Activated CD8-positive, alpha-beta memory T cell treated with anti-CD3 and anti-CD28 coated beads, Interleukin-2, amount 50 U/mL, for 24 hours (primary cell): ENCODE measurements around the gene ZNF175.

ENCODE experiments used
- DNase-seq: peaks from one replicate; pipeline ENCODE4 v3.0.0-alpha.2; 2020; ENCODE audit errors: extremely low read depth

The ZNF175 gene

DNA sequence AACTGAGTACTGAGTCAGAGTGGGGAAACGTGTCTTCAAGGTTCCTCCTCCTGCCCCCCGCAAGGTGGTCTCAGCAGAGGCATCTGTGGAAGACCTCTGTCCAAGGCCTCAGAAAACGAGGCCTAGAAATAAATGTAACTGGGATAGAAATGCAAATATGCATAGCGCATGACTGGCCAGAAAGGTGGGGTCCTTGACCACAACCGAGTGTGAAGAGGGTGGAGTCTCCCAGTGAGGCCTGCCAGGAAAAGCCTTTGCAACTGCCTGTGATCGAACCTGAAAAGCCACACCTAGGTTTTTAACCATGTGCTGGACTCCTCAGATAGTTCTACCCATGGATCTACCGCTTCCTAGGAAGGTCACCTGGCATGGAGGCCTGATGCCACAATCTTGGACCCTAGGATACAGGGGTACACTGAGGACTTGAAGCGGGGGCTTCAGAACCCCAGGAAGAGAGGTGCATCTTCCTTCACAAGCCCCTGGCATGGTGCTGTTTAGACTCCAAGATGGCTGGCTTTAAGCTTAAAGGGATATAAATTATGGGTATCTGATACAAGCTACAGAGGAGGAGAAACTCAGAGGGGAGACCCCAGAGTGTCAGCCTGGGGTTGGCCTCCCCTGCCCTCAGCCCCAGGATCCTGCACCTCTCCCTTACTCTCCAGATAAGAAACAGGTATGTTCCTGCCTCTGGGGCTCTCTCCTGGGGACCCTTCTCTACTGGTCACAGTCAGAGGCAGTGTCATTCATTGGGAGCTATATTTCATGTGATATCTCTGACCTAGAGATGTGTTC is 21.4 kb upstream of the ZNF175 start:
- DNase-seq: no peak

DNA sequence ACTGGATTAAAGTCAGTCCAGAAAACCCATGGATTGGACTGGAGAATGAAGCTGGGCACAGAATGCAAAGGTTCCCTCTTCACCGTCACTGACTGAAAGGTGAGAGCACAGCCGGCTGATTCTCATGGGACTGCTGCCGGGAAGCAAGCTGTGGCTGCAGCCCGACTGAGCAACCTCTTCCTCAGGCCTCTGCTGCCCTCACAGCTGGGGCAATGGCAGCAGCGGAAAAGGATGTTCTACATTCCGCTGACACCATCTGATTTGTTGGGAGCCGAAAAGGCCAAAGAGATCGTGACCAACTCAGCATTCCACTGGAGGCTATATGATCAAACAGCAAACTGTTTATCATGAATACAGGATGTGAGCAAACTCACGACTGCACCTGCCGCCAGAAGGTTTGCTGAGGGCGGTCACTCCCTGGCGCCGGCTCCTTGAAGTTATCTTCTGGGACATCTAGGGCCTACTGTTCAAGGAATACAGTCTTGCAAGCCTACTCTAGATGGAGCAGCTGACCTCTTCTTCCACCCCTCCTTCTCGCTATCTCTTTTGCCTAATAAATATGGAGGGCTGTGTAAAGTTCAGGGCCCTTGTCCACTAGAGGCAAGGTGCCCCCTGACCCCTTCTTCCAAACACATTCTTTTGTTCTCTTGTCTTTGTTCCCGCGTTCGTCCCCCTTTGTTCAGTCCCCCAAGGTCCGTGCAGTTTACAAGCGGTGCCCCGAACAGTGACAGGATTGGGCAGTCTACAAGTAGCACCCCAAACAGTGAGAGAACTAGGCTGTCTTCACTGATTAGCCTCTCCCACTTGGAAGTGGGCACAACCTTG is 20.0 kb upstream of the ZNF175 start:
- no peak for DNase-seq

DNA sequence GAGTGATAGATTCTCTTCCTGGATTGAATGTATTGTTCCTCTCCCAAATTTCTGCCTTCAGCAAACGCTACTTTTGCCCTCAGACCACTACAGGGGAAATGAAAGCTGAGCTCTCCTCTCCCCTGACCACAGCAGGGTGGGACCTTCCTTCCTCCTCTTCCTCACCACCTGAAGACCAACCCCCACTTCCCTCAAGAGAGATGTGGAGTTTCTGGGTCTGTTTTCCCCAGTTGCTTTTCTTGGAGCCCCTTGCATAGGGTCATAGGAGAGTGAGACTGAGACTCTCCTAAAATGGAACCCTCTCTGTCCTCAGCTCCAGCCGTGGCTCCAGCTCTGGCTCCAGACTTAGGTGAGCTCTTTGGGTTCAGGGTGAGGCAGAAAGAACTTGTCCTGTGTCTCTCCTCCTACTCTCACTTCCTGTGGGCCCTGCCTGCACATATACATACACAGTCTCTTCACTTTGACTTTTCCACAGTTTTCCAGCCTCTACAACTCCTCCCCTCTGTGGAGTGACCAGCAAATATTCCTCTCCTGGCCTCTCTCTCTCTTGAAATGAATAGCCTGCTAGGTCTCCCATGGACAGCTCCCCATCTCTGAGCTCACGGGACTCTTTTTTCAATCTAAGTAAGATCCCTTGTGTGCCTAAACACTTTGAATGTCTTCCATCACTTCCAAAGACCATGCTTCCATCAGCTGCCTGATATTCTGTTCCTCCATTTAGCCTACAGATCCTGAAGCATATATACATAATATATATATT is 19.2 kb upstream of the ZNF175 start:
- DNase-seq: no peak

DNA sequence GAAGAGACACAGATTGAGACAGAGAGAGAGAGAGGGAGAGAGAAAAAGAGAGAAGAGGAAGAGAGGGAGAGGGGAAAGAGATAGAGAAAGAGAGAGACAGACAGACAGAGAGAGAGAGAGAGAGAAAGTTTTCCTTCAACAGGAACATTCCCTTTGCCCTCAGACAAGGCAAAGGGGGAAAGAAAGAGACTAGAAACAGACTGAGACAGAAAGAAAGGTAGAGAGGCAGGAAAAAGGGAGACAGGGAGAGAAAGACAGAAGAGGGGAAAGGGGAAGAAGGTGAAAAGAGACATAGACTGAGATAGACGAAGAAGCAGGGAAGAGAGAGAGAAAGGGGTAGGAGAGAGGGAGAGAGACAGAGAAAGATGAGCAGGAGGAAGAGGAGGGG is 18.5 kb upstream of the ZNF175 start:
- no peak for DNase-seq

DNA sequence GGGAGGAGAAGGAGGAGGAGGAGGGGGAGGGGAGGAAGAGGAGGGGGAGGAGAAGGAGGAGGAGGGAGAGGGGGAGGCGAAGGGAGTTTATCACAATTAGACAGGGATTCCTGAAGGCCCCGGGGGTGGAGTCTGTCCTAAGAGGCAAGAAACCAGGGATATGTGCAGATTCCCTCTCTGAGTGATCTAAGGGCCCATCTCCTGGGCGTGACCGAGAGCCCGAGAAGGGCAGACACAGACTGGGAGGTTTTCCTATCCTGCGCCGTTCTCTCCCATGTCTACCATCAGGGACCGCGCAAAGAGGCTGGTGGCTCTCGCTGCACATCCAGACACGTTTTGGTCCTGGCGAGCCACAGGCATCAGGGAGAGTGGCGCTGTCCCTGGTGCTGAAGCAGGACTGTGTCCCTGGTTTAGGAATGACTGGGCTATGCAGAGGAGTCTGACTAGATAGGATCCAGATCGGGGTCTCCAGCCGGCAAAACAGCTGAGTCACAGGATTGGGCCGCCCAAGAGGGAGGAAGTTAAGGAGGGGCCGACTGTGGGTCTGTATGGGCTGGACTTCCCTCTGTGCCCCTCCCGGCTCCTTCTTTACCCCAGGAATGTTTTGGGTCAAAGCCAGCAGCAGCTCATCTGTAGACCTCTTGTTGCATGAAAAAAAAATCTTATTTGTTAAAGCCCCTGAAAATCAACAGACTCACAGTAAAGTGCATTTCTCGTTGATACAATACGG is 17.9 kb upstream of the ZNF175 start:
- no peak for DNase-seq

DNA sequence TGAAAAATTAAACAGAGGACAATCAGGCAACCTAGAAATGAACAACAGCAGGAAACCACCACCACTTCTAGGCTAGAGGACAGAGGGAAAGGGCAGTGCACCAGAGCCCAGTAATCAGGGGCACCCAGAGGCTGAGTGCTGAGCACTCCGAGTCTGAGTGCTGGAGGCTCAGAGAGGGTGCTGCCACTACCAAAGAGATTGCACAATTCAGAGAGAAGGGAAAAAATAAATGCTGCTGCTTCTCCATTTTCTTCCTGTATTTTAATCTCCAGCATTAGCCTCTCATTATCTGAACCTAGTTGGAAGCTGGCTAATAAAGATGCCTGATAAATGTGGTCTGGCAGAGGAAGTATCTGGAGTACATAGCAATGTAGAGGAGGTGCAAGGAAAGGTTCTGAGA is 11.8 kb upstream of the ZNF175 start:
- DNase-seq: no peak

DNA sequence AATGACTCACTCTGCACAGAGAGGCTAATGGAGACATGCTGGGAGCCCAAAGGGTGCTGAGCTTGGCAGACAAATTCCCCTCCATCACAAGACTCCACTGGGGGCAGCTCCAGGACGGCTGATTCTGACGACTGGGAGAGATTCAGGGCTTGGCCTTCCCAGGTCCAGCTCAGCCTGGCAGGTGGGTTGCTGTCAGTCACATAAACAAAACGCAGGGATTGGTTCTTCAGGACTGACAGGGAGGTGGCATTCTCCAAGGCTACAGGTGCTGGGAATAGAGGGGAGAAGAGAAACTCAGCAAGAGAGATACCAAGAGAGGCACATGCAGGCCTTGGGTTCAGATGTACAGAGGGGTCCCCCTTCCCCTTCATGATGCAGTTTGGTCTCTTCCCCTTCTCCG is 10.7 kb upstream of the ZNF175 start:
- no peak for DNase-seq

DNA sequence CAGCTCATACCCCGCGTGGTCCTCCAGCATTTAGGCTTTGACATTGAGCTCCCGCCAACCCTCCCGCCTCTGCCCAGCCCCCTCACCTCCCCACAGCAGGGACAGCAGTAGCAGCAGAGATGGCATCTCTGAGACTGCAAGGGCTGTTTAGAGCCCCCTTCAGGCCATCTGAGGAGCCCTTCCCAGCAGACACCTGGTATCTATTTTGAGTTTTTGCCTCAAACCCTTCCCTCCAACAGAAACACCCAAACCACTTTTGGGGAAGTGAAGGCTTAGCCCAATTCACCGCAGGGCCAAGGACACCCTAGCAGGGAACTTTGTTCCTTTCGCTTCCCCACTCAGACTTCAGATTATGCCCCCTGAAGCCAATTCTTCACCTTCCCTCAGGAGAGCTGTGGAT is 6.3 kb upstream of the ZNF175 start:
- no peak for DNase-seq

DNA sequence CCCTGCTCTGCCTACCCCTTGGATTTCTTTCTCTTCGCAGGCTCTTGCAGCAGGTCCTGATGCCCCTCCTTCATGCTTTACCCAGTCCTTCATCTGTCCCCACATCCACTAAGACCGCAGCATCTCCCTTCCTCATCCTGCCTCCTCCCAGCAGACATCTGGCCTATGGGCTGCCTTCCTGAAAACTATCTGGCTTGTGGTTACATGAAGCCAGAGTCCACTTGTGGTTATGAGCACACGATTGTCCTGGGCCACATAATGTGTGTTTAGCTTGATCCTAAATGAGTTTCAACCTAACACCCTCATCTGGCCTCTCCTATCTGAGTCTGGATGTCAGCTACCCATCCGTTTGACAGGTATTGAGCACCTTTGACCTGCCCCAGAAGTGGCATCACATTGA is 5.5 kb upstream of the ZNF175 start:
- DNase-seq: no peak

DNA sequence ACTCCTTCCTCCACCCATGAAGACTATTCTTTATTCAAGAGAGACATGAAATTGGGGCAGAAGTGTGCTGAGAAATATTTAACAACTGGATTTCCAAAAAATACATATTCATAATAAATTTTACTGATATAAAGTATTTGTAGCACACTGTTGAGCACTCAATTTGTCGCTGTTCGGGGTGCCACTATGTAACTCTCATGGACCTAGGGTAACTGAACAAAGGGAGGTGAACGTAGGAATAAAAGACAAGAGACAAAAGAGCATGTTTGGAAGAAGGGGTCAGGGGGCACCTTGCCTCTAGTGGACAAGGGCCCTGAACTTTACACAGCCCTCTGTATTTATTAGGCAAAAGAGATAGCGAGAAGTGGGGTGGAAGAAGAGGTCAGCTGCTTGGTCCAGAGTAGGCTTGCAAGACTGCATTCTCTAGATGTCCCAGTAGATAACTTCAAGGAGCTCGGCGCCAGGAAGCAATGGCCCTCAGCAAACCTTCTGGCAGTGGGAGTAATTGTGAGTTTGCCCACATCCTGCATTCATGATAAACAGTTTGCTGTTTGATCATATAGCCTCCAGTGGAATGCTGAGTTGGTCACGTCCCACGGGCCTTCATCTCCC is 4.5 kb upstream of the ZNF175 start:
- DNase-seq: no peak

DNA sequence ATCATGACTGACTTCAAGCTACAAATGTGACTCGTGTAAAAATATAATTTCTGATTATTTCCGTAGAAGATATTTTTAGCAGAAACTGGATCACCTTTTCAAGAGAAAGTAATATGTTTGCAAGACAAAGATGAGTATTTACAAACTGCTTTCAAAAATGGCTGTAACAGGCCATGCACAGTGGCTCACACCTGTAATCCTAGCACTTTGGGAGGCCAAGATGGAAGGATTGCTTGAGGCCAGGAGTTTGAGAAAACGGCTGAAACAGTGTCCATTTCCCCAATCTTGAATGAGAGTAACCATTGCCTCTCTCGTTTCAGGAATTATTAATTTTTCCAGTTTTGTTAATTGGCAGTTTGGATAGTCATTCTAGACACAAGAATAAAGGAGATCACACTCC is 3.5 kb upstream of the ZNF175 start:
- DNase-seq: no peak

DNA sequence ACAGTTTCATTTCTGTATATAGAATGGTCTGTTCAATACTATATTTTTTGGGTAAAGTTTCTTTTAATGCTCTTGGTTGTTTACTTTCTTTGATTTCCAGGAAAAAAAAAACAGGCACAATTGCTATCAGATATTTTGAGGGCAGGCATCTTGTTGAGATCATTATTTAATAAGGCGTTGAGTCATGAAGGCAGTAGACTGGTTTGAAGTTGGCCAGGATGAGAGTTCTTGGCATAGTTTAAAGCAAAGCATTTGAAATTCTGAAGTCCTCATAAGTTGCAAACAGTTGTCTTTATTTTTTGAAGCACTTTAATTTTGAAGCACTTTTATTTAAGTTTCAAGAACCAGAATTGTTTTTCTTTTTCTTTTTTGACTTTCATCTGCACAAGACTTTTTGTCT is 2.6 kb upstream of the ZNF175 start:
- DNase-seq: no peak

DNA sequence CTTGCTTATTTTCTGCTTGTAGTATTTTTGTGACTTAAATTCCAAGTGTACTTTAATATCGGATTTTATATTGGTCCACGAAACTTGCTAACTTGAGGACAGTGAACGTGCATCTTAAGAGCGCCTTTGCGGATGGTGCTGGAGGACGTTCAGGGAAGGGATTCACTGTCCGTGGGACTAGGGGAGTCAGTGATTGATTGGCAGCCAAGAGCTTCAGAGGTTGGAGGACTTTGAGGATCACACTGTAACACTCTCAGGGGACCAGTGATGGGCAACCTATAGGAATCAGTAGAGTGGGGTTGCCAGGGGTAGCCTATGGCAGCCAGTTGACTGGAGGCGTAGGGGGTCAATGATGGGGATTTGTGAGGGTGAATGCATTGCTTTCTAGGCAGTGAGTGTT is 516 bp downstream of the ZNF175 start:
- no peak for DNase-seq

DNA sequence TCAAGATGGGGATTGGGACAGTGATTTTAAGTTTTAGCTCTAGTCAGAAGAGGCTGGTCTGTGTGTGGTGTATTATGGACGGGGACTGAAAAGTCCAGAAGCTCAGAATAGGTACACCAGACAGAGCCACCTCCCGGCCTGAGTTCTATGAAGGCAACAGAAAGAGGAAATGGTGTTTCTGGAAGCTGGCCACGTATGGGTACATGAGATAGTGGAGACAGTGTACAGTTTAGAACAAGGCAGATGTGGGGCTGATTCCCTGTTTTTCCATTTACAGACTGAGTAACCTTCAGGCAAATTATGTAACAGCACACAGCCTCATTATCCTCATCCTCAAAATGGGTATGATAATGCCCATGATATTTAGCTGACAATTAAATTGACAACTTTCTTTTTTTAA is 1.3 kb downstream of the ZNF175 start:
- no peak for DNase-seq

DNA sequence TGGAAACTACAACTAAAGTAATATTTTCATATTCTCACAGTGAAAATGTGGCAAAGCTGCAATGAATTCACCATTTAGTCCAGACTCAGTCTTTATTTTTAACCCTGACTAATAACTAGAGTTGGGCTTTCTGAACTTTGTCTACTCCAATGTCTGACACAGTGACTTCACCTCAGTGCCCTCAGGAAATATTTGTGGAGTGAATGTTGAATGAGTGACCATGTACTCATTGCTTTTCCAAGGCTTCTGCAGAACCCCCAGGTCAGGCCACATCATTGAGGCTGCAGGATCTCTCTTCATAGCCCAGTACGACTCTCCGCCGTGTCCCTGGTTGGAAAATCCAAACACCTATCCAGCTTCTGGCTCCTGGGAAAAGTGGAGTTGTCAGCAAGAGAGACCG is 1.8 kb downstream of the ZNF175 start:
- DNase-seq: no peak

DNA sequence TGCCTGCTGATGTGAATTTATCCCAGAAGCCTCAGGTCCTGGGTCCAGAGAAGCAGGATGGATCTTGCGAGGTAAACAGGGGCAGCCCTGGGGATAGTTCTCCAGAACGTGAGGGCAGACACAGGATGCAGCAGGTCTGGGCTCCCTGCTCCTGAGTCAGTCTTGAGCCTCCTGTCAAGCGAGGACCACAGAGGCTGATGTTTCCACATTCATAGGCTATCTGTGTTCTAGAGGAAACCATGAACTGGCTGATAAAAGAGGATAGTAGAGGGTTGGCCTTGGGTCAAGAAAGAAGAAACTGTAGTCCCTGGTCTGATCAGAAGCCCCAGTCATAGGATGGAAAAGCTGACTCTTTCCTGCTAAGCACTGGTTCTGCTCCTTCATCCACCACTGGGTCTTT is 2.2 kb downstream of the ZNF175 start:
- no peak for DNase-seq

DNA sequence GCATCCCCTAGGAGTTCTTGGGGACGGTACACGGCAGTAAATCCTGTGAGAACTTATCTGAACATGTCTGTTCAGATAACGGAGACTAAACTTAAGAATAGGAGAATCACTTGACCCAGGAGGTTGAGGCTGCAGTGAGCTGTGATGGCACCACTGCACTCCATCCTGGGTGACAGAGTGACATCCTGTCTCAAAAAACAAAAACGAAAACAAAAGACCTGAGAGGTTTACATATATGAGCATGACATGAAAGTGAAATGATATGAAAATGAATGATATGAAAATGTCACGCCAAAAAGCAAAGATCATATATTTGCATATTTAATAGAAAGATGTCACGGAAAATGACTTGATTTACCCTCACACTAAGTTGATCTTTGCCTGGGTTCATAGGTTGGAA is 5.8 kb downstream of the ZNF175 start:
- DNase-seq: no peak

DNA sequence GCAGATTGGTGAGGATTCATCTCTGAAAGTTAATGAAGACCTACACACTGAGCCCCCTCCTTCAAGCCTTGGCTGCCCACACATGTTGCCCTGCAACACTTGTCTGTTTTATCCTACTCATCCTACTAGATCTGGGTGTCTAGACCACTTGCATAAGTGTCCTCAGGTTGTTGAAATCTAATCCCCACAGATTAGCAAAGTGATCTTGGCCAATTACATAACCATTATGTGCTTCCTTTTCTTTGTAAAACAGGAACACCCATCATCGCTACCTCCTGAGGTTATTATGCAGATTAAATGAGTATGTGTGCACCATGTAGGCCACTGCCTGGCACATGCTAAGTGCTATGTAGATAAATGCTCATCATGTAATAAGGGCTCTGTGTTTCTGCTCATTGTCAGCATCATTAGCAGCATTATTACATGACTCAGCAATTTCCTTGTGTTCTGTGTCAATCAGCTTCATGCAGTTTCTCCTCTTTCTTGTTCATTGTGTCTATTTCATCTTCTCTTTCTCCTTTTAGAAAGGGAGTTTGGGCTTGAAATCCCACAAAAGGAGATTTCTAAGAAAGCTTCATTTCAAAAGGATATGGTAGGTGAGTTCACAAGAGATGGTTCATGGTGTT is 15.1 kb downstream of the ZNF175 start:
- no peak for DNase-seq

DNA sequence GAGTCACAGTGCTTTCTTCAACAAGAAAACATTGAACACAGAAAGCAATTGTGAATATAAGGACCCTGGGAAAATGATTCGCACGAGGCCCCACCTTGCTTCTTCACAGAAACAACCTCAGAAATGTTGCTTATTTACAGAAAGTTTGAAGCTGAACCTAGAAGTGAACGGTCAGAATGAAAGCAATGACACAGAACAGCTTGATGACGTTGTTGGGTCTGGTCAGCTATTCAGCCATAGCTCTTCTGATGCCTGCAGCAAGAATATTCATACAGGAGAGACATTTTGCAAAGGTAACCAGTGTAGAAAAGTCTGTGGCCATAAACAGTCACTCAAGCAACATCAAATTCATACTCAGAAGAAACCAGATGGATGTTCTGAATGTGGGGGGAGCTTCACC is 15.7 kb downstream of the ZNF175 start:
- no peak for DNase-seq

DNA sequence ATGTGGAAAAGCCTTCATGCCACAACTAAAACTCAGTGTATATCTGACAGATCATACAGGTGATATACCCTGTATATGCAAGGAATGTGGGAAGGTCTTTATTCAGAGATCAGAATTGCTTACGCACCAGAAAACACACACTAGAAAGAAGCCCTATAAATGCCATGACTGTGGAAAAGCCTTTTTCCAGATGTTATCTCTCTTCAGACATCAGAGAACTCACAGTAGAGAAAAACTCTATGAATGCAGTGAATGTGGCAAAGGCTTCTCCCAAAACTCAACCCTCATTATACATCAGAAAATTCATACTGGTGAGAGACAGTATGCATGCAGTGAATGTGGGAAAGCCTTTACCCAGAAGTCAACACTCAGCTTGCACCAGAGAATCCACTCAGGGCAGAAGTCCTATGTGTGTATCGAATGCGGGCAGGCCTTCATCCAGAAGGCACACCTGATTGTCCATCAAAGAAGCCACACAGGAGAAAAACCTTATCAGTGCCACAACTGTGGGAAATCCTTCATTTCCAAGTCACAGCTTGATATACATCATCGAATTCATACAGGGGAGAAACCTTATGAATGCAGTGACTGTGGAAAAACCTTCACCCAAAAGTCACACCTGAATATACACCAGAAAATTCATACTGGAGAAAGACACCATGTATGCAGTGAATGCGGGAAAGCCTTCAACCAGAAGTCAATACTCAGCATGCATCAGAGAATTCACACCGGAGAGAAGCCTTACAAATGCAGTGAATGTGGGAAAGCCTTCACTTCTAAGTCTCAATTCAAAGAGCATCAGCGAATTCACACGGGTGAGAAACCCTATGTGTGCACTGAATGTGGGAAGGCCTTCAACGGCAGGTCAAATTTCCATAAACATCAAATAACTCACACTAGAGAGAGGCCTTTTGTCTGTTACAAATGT is 16.4 kb downstream of the ZNF175 start:
- no peak for DNase-seq
